Activated CD4-positive, alpha-beta T cell treated with anti-CD3 and anti-CD28 coated beads, Interleukin-2, amount 50 U/mL, for 4 hours (primary cell): ENCODE data around the gene NDUFA6.
"Not testable (repeated sequence)": the region's sequence is repeated elsewhere in the genome, so short reads cannot be mapped to it uniquely, and the experiment has no call there.

Source experiments
- DNase-seq, 2 experiments: peaks; one replicate each; pipeline ENCODE4 v3.0.0-alpha.2; 2020

Gene NDUFA6

DNA sequence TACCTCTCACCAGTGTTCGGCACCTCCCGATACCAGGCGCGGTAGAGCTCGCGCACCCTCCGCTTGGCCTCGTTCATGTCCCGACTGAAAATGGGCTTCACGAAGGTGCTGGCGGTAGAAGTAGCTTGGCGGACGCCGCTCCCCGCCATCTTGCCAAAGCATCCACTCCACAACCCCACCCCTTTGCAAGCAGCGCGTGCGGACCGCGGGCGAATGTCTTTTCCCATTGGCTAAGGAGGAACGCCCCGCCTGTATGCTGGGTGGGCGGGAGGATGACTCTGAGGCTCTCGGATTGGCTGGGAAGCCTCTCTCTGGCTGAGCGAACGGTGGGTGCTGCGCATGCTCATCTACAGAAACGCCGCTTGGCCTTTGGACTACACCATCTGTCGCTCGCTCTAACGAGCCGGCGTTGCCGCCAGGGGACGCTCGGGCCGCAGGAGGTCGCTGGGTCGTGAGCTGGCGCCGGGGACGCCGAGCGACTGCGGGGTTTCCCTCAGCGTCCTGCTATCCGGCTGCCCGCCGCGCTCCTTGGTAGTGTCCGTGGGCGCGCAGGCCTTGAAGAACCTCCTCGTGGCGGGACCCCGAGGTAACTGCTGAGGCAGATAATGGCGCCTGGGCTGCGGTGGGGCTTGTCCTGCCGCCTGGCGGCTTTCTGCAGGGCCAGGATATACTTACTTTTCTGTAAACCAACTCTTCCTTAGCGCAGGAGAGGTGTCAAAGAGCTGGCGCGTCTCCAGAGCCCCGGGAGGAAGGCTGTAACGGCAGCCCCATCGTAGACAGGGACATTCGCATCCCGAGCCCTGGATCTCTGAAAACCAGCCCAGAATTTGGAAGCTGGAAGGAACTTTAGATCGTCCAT lies at the start of gene NDUFA6:
Gene NDUFA6, minus strand, starts transcription at position 177 of the 859 bp plus-strand sequence. Its CDS starts 28 bp downstream, at position 149.
- DNase-seq, result peak; percentile 98

DNA sequence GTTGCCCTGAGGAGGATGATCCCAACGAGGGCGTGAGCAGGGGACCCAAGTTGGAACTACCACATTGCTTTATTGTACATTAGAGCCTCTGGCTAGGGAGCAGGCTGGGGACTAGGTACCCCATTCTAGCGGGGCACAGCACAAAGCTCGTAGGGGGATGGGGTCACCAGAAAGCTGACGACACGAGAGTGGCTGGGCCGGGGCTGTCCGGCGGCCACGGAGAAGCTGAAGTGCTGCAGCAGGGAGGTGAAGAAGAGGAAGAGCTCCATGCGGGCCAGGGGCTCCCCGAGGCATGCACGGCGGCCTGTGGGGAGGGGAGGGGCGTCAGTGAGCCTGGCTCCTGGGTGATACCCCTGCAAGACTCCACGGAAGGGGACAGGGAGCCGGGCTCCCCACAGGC lies 49.6 kb upstream of the NDUFA6 start:
- not testable (repeated sequence) for DNase-seq

DNA sequence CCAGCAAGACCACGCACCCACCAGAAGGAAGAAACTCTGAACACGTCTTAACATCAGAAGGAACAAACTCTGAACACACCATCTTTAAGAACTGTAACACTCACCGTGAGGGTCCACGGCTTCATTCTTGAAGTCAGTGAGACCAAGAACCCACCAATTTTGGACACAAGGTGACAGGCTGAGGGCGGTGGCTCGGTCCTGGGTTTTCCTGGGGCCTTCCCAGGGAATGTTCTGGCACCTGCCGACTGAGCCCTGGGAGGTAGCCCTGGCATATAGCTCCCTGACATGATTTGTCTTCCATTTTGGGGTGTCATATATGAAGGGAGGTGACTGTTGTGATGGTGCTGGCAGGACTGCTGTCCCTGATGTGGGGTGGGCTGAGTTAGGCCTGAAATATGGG lies 48.9 kb upstream of the NDUFA6 start:
- DNase-seq, result not testable (repeated sequence)

DNA sequence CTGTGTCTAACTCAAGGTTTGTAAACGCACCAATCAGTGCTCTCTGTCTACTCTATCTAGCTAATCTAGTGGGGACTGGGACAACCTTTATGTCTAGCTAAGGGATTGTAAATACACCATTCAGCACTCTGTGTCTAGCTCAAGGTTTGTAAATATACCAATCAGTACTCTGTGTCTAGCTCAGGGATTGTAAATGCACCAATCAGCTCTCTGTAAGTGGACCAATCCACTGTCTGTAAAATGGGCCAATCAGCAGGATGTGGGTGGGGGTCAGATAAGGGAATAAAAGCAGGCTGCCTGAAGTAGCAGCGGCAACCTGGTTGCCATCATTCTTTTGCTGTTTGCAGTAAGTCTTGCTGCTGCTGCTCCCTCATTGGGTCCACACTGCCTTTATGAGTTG lies 48.4 kb upstream of the NDUFA6 start:
- no peak for DNase-seq

DNA sequence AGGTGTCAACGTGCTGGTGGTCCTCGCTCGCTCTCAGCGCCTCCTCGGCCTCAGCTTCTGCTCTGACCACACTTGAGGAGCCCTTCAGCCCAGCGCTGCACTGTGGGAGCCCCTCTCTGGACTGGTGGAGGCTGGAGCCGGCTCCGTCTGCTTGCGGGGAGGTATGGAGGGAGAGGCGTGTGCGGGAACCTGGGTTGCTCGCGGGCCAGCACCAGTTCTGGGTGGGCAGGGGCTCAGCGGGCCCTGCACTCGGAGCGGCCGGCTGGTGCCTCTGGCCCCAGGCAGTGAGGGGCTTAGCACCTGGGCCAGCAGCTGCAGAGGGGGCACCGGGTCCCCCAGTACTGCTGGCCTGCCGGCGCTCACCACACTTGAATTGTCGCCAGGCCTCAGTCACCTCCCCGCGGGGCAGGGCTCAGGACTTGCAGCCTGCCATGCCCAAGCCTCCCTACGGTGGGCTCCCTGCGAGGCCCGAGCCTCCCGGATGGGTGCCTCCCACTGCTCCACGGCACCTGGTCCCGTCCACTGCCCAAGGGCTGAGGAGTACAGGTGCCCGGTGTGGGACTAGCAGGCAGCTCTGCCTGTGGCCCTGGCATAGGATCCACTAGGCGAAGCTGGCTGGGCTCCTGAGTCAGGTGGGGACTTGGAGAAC lies 47.7 kb upstream of the NDUFA6 start:
- DNase-seq, result no peak

DNA sequence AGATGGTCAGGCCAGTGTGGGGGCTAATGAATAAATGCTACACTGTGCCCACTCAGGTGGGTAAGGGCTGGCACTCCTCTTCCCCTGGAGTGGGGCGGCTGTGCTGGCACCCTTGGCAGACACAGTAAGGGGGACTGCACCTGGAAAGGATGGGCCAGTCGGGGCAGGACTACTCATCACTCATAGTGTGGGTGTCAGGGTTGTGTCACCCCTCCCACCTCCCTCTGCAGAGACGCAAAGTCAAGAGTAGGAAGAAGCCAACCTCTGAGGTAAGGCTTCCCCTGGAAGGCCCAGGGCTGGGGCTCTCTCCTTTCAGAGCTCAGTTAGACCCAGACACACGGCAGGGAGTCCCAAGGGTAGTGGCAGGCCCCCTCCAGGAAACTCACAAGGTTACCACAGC lies 45.1 kb upstream of the NDUFA6 start:
- DNase-seq, result not testable (repeated sequence)

DNA sequence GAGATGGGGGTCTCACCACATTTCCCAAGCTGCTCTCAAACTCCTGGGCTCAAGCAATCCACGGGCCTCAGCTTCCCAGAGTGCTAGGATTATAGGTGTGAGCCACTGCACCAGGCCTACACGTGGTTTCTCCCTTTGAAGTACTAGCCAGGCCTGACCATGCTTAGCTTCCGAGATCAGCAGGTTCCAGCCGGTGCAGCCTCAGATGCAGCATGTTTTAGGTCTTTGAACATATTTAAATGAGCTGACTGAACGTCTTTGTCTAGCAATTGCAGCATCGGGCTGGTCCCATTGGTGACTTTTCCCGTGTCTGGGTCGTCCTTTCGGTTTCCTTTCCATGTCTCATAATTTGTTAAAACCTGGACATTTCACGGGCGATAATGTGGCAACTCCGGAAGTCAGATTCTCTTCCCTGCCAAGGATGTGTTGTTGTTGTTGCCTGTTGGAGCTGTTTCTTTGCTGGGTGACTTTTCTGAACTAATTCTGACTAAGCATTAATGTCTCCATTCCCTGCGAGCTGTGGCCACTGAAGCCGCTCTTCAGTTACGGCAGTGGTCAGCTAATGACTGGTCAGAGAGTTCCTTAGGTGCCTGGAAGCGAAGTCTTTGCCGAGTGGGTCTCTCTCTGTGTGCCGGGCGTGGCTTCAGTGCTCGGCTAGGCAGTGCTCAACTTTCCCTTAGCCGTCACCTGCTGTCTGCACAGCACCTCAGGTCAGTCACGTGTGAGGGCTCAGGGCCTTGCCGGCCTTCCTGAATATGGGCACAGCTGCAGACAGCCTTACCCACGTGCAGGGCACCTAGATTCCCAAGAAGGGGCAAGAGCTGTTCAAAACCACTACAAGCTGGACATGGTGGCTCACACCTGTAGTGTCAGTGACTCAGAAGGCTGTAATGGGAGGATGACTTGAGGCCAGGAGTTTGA lies 43.8 kb upstream of the NDUFA6 start:
- DNase-seq, result no peak

DNA sequence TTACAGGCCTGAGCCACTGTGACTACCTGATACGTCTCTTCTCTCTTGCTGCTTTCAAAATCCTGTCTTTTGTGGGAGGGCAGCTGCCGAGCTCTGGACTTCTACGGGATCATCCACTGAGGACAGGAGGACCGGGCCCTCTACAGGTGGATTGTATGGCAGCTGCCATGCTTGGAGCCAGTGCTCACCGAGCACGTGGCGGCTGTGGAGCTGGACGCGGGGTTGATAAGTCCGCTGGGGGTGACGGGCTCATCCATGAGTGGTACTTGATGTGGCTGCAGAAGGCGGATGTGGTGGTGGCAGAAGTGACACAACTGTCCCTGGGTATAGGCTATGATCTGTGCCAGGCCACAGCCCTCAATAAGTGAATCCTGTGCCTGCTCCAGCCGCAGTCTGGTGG lies 41.9 kb upstream of the NDUFA6 start:
- no peak for DNase-seq

DNA sequence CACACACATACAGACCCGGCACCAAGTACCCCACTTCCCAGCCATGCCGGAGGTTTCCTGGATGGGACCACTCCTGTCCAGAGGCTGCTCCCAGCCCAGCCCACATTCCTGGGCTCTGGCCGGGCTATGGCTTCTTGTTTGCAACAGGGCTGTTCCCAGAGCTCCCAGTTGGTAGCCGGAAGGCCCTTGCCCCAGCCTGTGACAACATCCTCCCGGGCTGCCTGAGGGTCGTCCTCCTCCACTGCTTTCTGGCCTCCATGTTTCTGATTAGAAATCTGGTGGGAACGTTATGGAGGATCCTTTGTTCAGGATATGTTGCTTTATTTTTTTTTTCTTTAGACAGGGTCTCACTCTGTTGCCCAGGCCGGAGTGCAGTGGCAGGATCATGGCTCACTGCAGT lies 41.0 kb upstream of the NDUFA6 start:
- DNase-seq, result no peak

DNA sequence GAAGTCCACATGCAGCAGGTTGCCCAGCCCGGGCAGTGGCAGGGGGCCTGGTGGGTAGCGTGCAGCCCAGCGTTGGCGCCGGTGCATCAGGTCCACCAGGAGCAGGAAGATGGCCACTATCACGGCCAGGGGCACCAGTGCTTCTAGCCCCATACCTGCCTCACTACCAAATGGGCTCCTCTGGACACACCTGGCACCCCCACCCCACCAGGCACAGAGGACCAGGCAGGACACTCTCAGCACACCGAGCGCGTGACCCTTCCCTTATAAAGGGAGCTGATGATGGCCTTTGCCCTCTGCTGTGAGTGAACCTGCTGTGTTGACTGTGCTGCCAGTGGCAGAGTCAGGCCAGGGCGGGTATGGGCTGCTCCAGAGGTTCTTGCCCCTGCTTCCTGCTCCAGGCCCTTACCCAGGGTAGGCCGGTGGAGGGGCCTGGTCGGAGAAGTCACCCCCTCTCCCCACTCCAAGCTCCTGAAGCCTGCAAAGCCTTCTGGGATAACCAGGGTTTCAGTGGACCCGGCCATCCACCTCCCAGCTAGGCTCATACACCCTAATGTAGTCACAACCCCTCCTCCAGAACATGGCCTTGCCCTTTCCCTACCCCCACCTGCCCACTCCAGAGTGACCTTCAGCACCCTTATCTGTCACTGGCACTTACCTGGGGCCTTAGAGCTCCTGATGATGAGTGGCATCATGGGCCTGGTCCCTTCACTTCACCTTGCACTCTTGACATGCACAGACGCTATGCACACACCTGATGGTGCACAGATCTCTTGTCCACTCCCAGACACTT lies 40.3 kb upstream of the NDUFA6 start, which contains the start of gene CYP2D6:
Gene CYP2D6, minus strand, starts transcription at position 172 of the 793 bp plus-strand sequence. Its CDS starts 19 bp downstream, at position 153.
- DNase-seq, result not testable (repeated sequence)

DNA sequence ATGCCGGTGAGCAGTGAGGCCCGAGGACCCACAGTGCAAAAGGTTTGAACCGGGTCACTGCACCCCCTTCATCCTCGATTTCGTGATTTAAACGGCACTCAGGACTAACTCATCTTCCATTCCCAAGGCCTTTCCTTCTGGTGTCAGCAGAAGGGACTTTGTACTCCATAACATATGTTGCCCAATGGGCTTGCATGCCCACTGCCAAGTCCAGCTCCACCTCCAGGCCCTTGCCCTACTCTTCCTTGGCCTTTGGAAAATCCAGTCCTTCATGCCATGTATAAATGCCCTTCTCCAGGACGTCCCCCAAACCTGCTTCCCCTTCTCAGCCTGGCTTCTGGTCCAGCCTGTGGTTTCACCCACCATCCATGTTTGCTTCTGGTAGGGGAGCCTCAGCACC lies 39.6 kb upstream of the NDUFA6 start:
- not testable (repeated sequence) for DNase-seq

DNA sequence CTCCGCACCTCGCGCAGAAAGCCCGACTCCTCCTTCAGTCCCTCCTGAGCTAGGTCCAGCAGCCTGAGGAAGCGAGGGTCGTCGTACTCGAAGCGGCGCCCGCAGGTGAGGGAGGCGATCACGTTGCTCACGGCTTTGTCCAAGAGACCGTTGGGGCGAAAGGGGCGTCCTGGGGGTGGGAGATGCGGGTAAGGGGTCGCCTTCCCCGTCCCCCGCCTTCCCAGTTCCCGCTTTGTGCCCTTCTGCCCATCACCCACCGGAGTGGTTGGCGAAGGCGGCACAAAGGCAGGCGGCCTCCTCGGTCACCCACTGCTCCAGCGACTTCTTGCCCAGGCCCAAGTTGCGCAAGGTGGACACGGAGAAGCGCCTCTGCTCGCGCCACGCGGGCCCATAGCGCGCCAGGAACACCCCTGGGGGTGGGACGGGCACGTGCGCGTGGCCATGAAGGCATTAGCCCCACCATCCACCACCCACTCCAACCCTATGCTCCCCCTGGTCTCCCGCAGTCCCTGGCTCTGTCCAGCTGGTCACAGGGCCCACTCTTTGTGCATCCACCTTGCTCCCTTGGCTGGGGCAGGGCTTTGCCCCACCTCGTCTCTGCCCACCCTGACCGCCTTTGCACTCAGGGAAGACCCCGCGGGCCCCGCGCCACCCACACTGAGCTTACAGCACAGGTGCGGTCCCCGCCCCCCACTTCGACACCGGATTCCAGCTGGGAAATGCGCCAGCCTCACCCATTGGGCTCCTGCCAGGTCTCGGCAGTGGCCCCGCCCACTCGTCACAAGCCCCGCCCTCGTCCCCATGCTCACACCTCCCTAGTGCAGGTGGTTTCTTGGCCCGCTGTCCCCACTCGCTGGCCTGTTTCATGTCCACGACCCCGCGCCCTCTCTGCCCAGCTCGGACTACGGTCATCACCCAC lies 38.5 kb upstream of the NDUFA6 start:
- not testable (repeated sequence) for DNase-seq

DNA sequence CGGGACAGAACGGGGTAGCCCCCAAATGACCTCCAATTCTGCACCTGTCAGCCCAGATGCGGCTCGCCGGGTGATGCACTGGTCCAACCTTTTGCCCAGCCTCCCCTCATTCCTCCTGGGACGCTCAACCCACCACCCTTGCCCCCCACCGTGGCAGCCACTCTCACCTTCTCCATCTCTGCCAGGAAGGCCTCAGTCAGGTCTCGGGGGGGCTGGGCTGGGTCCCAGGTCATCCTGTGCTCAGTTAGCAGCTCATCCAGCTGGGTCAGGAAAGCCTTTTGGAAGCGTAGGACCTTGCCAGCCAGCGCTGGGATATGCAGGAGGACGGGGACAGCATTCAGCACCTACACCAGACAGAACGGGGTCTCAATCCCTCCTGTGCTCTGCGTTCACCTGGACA lies 37.4 kb upstream of the NDUFA6 start:
- DNase-seq, result not testable (repeated sequence)

DNA sequence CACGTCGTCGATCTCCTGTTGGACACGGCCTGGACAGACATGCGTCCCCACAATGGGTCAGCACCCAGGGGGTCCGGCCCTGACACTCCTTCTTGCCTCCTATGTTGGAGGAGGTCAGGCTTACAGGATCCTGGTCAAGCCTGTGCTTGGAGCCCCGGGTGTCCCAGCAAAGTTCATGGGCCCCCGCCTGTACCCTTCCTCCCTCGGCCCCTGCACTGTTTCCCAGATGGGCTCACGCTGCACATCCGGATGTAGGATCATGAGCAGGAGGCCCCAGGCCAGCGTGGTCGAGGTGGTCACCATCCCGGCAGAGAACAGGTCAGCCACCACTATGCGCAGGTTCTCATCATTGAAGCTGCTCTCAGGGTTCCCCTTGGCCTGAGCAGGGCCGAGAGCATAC lies 37.0 kb upstream of the NDUFA6 start:
- no peak for DNase-seq

DNA sequence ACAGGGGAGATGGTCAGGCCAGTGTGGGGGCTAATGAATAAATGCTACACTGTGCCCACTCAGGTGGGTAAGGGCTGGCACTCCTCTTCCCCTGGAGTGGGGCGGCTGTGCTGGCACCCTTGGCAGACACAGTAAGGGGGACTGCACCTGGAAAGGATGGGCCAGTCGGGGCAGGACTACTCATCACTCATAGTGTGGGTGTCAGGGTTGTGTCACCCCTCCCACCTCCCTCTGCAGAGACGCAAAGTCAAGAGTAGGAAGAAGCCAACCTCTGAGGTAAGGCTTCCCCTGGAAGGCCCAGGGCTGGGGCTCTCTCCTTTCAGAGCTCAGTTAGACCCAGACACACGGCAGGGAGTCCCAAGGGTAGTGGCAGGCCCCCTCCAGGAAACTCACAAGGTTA lies 33.0 kb upstream of the NDUFA6 start:
- DNase-seq, result not testable (repeated sequence)

DNA sequence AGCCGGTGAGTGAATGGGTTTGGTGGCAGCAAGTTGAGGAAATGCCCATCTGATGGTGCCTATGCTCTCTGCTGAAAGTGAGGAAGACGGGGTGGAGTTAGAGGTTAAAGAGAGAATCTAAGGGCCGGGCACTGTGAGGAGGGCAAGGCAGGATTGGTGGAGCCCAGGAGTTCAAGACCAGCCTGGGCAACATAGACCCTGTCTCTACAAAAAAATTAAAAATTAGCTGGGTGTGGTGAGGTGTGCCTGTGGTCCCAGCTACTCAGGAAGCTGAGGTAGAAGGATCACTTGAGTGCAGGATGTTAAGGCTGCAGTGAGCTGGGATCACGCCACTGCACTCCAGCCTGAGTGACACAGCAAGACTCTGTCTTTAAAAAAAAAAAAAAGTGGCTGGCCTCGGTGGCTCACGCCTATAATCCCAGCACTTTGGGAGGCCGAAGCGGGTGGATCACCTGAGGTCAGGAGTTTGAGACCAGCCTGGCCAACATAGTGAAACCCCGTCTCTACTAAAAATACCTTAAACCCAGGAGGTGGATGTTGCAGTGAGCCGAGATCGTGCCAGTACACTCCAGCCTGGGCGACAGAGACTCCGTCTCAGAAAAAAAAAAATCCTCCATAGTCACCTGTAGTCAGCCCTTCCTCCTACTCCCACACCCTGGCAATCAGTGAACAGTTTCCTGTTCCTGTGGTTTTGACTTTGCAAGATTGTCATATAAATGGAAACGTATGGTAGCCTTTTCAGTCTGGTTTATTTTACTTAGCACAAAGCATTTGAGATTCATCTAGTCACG lies 29.9 kb upstream of the NDUFA6 start:
- peak; percentile 29 to 42 for DNase-seq

DNA sequence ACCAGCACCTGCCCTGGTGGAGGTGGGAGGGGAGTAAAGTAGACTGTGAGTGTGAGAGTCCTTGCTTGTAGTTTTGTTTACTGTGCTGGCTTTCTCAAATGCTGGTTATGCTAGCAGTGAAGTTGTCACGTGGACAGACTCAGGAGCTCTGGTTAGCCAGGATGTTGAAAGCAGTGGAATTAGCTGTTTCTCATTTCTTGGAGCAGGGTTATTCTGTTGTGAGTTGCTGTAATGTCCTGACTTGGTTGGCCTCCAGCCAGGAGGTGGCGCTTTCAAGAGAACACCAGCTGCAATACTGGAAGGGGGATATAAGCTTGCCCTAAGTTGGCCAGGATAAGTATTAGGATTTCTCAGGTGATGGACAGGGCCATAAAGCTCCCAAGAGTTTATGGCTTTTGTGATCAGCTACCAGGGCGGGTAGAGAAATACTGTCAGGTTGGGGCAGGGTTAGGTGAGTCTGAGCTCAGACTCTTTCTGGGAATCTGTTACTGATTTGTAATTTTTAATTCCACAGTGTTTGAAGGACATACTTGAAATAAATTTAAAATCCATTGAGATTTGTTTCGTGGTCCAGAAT lies 26.4 kb upstream of the NDUFA6 start:
- DNase-seq, result no peak

DNA sequence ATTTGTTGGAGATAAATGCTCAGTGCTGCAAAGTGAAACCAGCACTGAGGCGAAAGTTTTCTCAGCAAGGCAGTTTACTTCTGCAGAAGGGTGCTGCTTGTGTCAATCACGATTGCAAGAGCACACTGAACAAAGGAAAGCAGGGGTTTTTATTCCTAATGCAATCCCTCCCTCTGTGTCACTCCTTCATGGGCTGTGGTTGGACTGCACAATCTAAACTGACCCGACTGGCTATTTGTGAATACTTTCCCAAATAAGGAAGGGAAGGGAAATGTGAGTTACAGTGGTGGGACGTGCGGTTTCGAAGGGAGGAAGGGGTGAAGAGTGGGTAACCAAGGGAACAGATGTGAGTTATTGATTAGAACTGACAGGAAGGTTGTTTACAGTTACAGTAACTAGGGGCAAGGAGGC lies 24.9 kb upstream of the NDUFA6 start:
- not testable (repeated sequence) for DNase-seq

DNA sequence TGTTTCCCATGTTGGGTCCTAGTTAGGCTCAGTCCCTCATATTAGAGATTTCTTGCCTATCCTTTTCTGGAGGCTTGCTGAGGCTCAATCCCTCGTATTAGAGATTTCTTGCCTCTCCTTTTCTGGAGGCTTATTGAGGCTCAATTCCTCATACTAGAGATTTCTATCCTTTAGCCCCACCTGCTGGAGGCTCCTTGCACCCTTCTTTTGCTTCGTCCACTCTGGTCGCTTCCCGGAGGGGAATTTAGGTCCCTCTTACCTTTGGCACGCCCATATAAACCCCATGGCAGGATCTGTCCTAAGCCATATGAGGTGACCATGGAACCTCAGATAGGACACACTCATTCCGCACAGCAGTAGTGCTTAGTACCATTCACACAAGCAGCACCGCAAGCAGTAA lies 24.1 kb upstream of the NDUFA6 start:
- DNase-seq, result no peak

DNA sequence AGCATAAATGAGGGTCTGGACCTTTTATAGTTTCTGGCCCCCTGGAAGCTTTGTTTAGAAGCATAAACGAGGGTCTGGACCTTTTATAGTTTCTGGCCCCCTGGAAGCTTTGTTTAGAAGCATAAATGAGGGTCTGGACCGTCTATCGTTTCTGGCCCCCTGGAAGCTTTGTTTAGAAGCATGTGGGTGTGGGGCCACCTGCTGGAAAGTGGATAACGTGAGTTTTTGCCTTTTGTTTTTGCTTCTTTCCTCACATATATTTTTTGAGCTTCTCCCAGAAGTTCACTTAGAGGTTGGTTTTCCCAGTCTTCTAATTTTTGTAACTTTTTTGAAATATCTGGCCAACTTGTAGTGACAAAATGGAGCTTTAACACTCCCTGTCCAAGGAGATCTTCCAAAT lies 22.2 kb upstream of the NDUFA6 start:
- not testable (repeated sequence) for DNase-seq
